Stimulated activated memory B cell treated with anti-CD40 and anti-IgM and Interleukin-4, amounts not matched to agents 10 μg/mL and 1 μg/mL and 100 μg/mL, for 72 hours (primary cell): Measurements from ENCODE around the gene ARVCF.

Experiments used
- ATAC-seq: fragments of 150-1000 bp; cut with Tn5 transposase; 2 replicates; pipeline ENCODE4 v1.10.0; 2021
- H3K27ac Mint-ChIP-seq: one replicate; pipeline ENCODE4 v1.8.0; 2022; ENCODE audit warnings: mild to moderate bottlenecking, mixed read lengths
- H3K27me3 Mint-ChIP-seq: one replicate; pipeline ENCODE4 v1.8.0; 2022; ENCODE audit warnings: mixed read lengths
- H3K36me3 Mint-ChIP-seq: one replicate; pipeline ENCODE4 v1.8.0; 2022; ENCODE audit warnings: mixed read lengths
- H3K4me1 Mint-ChIP-seq: one replicate; pipeline ENCODE4 v1.8.0; 2022; ENCODE audit warnings: mixed read lengths
- H3K4me3 Mint-ChIP-seq: one replicate; pipeline ENCODE4 v1.8.0; 2022; ENCODE audit warnings: mild to moderate bottlenecking, moderate library complexity, mixed read lengths
- H3K9me3 Mint-ChIP-seq: one replicate; pipeline ENCODE4 v1.8.0; 2022; ENCODE audit warnings: mixed read lengths

Gene ARVCF

DNA sequence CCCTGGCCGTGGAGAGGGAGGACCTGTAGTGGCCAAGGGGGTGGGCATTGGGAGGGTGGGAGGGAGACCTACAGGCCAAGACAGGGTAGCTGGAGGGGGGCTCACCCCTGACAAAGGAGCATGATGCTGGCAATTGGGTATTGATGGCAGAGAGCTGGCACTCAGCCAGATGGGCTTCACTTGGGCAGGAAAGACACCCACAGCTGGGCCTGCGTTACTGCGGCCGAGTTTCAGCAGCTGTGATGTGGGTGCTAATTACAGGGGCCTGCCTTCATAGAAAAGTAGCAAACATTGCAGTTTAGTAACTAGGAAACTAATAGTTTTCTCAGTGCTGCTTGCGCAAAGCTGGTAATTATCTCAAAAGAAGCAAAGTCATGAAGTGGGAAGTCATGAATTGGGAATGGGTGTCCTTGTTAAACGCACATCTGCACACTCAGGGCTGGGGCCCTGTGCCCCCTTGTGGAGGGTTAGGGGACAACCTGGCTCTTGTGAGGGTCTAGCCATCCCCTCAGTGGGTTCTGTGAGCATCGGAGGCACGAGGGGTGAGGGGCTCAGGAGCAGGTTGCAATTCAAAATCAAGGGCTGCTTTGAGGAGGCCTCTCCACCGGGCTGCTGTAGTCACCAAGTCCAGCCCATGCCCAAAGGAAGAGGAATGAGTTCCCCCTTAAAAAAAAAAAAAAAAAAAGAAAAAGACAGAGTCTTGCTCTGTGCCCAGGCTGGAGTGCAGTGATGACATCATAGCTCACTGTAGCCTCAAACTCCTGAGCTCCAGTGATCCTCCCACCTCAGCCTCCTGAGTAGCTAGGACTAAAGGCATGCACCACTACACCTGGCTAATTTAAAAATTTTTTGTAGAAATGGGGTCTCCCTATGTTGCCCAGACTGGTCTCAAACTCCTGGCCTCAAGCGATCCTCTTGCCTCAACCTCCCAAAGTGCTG, 50.6 kb downstream of the ARVCF start:
- Mint-ChIP-seq H3K27ac (no peak overlapping the region), H3K27me3 (no peaks in the 10 kb centered on the region), H3K4me1 (peaks cover 8% of the 10 kb centered on the region), H3K9me3 (no peaks in the 10 kb centered on the region), H3K4me3 (no peak overlapping the region), H3K36me3 (peaks cover 20% of the 10 kb centered on the region)
- ATAC-seq, result no peak

GRCh38 chr22:19964701-19965386, 51.8 kb downstream of the ARVCF start:
- Mint-ChIP-seq H3K4me1 (peaks cover 8% of the 10 kb centered on the region), H3K9me3 (no peaks in the 10 kb centered on the region), H3K27me3 (no peaks in the 10 kb centered on the region), H3K4me3 (no peak overlapping the region), H3K27ac (no peak overlapping the region), H3K36me3 (peaks cover 20% of the 10 kb centered on the region)
- ATAC-seq, result no peak

DNA sequence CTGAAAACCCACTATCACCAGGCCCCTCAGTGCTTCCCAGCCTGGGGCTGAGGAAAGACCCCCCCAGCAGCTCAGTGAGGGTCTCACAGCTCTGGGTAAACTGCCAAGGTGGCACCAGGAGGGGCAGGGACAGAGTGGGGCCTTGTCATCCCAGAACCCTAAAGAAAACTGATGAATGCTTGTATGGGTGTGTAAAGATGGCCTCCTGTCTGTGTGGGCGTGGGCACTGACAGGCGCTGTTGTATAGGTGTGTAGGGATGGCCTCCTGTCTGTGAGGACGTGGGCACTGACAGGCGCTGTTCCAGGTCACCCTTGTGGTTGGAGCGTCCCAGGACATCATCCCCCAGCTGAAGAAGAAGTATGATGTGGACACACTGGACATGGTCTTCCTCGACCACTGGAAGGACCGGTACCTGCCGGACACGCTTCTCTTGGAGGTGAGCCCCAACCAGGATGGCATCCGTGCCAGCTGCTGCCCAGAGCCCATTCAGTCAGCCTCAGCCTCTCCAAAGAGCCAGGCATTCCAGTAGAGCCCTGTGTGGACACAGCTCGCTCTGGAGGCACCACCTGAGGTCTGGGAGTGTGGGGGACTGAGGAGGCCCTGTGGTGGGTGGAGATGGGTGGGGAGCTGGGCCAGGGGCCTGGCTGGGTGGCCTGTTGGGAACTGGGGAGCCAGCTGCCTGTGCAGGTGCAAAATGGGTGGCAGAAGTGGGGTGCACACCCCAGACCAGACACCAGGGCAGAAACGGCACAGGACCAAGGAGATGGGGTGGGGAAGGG, 52.6 kb downstream of the ARVCF start:
- no peaks in the 10 kb centered on the region for H3K9me3 Mint-ChIP-seq
- peaks cover 12% of the 10 kb centered on the region for H3K4me1 Mint-ChIP-seq
- no peak overlapping the region for H3K4me3 Mint-ChIP-seq
- no peaks in the 10 kb centered on the region for H3K27me3 Mint-ChIP-seq
- no peak for ATAC-seq
- peaks cover 16% of the 10 kb centered on the region for H3K36me3 Mint-ChIP-seq
- H3K27ac Mint-ChIP-seq, result no peak overlapping the region

GRCh38 chr22:19962909-19963806, 53.5 kb downstream of the ARVCF start:
- H3K4me1 Mint-ChIP-seq, result peaks cover 12% of the 10 kb centered on the region
- ATAC-seq, result no peak
- no peak overlapping the region for H3K27ac Mint-ChIP-seq
- H3K36me3 Mint-ChIP-seq, result peaks cover 16% of the 10 kb centered on the region
- no peaks in the 10 kb centered on the region for H3K27me3 Mint-ChIP-seq
- H3K4me3 Mint-ChIP-seq, result no peak overlapping the region
- H3K9me3 Mint-ChIP-seq, result no peaks in the 10 kb centered on the region

DNA sequence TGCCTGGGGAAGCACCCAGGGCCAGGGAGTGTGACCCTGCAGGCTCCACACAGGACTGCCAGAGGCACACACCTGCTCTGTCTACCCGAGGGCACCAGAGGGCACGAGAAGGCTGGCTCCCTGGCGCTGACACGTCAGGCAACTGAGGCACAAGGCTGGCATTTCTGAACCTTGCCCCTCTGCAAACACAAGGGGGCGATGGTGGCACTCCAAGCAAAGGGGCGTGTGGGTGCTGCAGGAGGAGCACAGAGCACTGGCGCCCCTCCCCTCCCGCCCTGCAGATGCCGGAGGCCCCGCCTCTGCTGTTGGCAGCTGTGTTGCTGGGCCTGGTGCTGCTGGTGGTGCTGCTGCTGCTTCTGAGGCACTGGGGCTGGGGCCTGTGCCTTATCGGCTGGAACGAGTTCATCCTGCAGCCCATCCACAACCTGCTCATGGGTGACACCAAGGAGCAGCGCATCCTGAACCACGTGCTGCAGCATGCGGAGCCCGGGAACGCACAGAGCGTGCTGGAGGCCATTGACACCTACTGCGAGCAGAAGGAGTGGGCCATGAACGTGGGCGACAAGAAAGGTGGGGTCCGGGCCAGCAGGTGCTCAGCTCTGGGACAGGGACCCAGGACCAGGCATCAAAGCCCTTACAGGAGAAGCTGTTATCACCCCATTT, 54.2 kb downstream of the ARVCF start:
- H3K9me3 Mint-ChIP-seq, result no peaks in the 10 kb centered on the region
- H3K4me1 Mint-ChIP-seq, result peaks cover 12% of the 10 kb centered on the region
- ATAC-seq, result peak; percentile 35
- peaks cover 14% of the 10 kb centered on the region for H3K36me3 Mint-ChIP-seq
- H3K27ac Mint-ChIP-seq, result no peak overlapping the region
- H3K4me3 Mint-ChIP-seq, result no peak overlapping the region
- no peaks in the 10 kb centered on the region for H3K27me3 Mint-ChIP-seq

DNA sequence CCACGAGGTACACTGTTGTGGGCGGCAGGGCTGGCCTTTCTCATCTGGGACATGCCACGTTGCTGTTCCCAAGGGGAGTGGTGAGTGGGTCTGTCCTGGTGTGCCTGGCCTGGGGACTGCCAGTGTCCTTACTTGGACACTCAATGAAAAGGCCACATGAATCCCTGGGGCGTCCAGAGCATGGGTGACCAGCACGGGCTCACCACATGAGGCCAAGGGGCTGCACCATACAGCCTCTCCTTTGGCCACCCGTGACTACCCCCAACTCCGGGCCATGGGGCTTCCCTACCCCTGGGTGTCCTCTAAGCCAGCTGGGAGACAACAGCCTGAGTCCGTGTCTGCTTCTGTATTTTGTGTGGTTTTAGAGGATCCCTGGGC, 54.8 kb downstream of the ARVCF start:
- Mint-ChIP-seq H3K36me3 (peaks cover 8% of the 10 kb centered on the region), H3K27me3 (no peaks in the 10 kb centered on the region), H3K4me1 (peaks cover 12% of the 10 kb centered on the region), H3K9me3 (no peaks in the 10 kb centered on the region), H3K27ac (no peak overlapping the region), H3K4me3 (no peak overlapping the region)
- ATAC-seq, result no peak

- Mint-ChIP-seq H3K4me3 (no peak overlapping the region), H3K9me3 (no peaks in the 10 kb centered on the region), H3K36me3 (peaks cover 5% of the 10 kb centered on the region), H3K4me1 (peaks cover 12% of the 10 kb centered on the region), H3K27me3 (no peaks in the 10 kb centered on the region), H3K27ac (no peak overlapping the region)
- no peak for ATAC-seq
Measured at GRCh38 chr22:19961201-19961580, 55.4 kb downstream of the ARVCF start.

DNA sequence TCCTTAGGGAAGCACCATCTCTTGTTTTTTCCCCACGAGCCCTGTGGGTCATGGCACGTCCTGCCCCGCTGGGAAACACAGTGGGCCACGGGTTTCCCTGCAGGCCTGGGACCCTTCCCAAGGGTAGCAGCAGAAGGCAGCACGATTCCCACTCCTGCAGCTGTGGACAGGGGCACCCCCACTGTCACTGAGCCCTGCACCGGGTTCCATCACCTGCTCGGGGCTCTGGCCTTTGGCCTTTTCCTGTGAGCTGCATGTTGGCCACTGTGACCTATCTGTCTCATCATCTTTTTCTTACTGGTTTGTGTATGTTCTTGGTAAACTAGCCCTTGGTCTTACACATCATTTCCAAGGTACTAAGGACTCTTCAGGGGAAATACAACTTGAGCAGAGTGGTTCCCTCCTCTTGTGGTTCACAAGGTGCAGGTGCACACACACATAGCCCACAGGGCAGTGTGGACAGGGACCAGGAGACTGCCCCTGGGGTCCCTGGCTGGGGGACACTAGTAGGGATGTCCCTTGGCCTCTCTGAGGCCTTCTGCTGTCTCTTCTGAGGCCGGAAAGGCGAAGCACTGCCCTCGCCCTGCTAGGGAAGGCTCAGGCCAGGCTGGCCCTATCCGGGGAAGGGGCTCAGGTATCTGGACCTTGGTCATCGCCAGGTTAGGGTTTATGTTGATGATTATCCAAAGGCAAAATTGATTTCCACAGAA, 56.0 kb downstream of the ARVCF start:
- Mint-ChIP-seq H3K9me3 (no peaks in the 10 kb centered on the region), H3K36me3 (peaks cover 5% of the 10 kb centered on the region), H3K27ac (no peak overlapping the region), H3K4me1 (peaks cover 14% of the 10 kb centered on the region), H3K4me3 (no peak overlapping the region), H3K27me3 (no peaks in the 10 kb centered on the region)
- ATAC-seq, result no peak

DNA sequence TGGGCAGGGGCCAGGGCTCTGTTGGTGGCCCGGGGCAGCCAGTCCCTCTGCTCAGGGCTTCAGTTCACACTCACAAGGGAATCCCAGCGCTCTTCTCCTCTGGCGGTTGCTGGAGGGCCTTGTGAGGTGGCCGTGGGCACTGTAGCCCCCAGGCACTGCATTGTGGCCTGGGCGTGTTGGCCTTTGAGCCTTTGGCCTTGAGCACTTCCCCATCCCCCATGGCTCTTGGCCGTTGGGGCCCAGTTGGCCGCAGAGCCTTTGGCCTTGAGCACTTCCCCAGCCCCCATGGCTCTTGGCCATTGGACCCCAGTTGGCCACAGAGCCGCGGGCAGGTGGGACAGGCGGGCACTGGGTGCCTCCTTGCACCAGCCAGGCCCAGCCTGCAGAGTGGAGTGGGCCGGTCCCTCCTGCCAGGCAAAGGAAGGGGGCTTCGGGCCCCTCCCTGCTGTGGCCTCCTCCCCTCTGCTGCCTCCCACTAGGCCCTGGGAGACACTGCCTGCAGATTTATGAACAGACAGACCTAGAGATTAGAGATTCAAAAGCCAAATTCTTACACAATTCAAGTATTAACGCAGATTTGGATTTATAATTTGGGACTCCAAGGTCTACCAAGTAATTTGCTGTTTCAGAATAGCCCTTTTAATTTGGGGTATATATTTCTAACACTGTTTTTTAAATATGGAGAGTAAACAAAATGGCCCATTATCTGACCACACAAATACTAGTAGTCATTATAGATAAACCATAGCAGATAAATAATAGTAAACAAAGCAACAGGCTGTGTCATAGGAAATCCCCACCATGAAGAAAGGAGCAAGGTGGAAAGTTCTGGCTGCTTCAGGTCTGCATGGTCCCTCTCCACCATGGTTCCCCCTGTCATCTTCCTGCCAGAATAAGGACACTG, 56.8 kb downstream of the ARVCF start:
- ATAC-seq, result no peak
- H3K36me3 Mint-ChIP-seq, result peaks cover 5% of the 10 kb centered on the region
- H3K27ac Mint-ChIP-seq, result no peak overlapping the region
- H3K27me3 Mint-ChIP-seq, result no peaks in the 10 kb centered on the region
- H3K9me3 Mint-ChIP-seq, result no peaks in the 10 kb centered on the region
- H3K4me3 Mint-ChIP-seq, result no peak overlapping the region
- peaks cover 19% of the 10 kb centered on the region for H3K4me1 Mint-ChIP-seq

GRCh38 chr22:19959043-19959586, 57.5 kb downstream of the ARVCF start:
- ATAC-seq, result no peak
- Mint-ChIP-seq H3K27me3 (no peaks in the 10 kb centered on the region), H3K4me1 (peaks cover 24% of the 10 kb centered on the region), H3K27ac (no peak overlapping the region), H3K36me3 (peaks cover 5% of the 10 kb centered on the region), H3K4me3 (no peak overlapping the region), H3K9me3 (no peaks in the 10 kb centered on the region)

DNA sequence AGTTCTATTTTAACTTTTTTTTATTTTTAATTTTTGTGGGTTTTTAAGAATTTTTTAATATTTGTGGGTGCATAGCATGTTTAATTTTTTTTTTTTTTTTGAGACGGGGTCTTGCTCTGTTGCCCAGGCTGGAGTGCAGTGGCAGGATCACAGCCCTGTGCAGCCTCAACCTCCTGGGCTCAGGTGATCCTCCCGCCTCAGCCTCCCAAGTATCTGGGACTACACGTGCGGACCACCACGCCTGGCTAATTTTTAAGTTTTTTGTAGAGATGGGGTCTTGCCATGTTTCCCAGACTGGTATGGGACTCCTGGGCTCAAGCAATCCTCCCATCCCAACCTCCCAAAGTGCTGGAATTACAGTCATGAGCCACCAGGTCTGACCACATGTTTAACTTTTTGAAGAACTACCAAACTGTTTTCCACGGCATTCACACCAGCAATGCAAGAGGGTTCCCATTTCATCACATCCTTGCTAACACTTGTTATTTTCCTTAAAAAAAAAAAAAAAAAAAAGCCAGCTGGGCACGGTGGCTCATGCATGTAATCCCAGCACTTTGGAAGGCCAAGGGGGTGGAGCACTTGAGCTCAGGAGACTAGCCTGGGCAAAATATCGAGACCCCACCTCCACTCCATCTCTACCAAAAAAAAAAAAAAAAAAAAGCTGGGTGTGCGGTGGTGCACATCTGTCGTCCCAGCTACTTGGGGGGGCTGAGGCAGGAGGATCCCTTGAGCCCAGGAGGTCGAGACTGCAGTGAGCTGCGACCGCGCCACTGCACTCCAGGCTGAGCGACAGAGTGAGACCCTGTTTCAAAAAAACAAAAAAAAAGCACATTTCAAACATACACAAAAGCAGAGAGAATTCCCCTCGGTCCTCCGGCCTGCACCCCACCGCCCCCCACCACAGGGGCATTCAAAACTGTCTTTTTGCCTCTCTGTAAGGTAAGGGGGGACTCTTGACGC, 58.3 kb downstream of the ARVCF start:
- no peak for ATAC-seq
- Mint-ChIP-seq H3K36me3 (peaks cover 5% of the 10 kb centered on the region), H3K4me3 (no peak overlapping the region), H3K9me3 (no peaks in the 10 kb centered on the region), H3K4me1 (peaks cover 31% of the 10 kb centered on the region), H3K27me3 (no peaks in the 10 kb centered on the region), H3K27ac (no peak overlapping the region)

- H3K4me1 Mint-ChIP-seq, result peaks cover 37% of the 10 kb centered on the region
- no peak overlapping the region for H3K4me3 Mint-ChIP-seq
- no peak overlapping the region for H3K27ac Mint-ChIP-seq
- H3K9me3 Mint-ChIP-seq, result no peaks in the 10 kb centered on the region
- no peaks in the 10 kb centered on the region for H3K27me3 Mint-ChIP-seq
- no peak for ATAC-seq
- H3K36me3 Mint-ChIP-seq, result no peaks in the 10 kb centered on the region
Measured at GRCh38 chr22:19957445-19957844, 59.2 kb downstream of the ARVCF start.
